ENCODE data around the gene CDC7.

GRCh38 chr1:91546876-91547275, 46.2 kb downstream of the CDC7 start:
- TF ChIP-seq CTCF (IDR thresholded peaks at IDR 0.05 in 4 of 5, conservative IDR thresholded peaks at IDR 0.05 in 1 of 5), result no peak
- no peak for TF ChIP-seq POLR2A (IDR thresholded peaks at IDR 0.05)

All from gastrocnemius medialis (tissue), 4 donors.